AG08396 (cell line): ENCODE measurements around the gene PTPRN2.

ENCODE experiments used
- DNase-seq: peaks from one replicate; pipeline ENCODE4 v3.0.0; 2012; ENCODE audit warnings: low spot score, mixed read lengths

Gene PTPRN2

DNA sequence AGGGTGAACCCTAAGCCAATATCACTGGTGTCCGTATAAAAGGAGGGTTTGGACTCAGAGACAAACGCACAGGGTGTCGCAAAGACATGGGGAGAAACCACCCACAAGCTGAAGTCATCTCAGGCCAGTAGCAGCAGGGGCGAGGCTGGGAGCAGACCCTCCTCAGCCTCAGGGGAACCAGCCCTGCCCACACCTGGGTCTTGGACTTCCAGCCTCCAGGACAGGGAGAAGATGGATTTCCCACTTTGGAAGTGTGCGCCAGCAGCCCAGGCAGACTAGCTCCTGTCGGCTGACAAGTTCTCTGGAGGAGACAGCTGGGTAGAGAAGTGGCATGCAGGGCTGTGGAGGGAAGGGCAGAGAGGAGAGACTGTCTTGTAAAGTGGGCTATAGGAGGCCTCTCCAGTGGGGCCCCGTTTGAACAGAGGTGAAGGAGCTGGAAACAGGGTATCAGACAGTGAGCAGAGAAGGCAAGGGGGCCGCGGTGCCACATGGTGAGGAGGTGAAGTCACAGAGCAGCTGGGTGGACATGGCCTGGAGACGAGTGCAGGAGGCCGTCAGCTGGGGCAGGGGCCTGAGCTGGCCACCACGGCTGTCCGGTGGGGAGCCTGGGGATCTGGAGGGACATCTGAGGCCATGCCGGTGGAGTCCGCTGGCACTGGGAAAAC, 475.6 kb downstream of the PTPRN2 start:
- DNase-seq: no peak

- no peak for DNase-seq
Observed at GRCh38 chr7:158111049-158111751, 476.4 kb downstream of the PTPRN2 start.

GRCh38 chr7:158110661-158111048, 477.0 kb downstream of the PTPRN2 start:
- no peak for DNase-seq

DNA sequence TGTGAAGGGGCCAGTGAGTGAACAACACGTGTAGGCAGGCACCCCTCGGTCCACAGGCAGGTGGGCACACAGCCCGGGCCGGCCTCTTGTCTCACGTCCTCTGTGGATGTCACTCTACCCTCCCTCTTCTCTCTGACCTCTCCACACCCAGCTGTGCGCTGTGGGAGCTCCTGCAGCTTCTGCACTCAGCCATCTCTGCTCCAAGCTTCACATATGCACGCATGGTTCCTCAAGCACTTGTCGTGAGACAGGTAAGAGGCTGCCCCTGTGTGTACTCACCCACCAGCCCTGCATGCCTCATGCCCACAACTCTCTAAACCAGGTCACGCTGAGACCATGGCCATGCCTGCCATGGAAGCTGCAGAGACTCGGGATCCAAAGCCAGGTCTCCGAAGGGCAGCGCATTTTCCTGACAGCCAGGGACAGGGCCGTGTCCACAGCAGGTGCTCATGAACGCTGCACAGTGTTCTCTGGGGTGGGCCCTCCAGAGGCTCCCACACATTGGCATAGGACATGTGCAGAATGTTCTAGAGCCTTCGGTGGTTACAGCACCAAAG, 477.5 kb downstream of the PTPRN2 start:
- no peak for DNase-seq

DNA sequence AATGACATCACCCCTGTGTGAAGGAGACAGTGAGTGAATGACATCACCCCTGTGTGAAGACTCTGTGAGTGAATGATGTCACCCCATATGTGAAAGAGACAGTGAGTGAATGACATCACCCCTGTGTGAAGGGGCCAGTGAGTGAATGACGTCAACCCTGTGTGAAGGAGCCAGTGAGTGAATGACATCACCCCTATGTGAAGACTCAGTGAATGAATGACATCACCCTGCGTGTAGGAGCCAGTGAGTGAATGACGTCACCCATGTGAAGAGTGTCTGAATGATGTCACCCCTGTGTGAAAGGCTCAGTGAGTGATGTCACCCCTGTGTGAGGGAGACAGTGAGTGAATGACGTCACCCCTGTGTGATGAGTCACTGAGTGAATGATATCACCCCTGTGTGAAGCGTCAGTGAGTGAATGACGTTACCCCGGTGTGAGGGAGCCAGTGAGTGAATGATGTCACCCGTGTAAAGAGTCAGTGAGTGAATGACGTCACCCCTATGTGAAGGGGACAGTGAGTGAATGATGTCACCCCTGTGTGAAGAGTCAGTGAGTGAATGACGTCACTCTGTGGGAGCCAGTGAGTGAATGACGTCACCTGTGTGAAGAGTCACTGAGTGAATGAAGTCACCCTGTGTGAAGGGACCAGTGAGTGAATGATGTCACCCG, 478.1 kb downstream of the PTPRN2 start:
- DNase-seq: no peak

GRCh38 chr7:158108646-158109293, 478.9 kb downstream of the PTPRN2 start:
- no peak for DNase-seq

- no peak for DNase-seq
Observed at GRCh38 chr7:158107806-158108205, 479.8 kb downstream of the PTPRN2 start.

DNA sequence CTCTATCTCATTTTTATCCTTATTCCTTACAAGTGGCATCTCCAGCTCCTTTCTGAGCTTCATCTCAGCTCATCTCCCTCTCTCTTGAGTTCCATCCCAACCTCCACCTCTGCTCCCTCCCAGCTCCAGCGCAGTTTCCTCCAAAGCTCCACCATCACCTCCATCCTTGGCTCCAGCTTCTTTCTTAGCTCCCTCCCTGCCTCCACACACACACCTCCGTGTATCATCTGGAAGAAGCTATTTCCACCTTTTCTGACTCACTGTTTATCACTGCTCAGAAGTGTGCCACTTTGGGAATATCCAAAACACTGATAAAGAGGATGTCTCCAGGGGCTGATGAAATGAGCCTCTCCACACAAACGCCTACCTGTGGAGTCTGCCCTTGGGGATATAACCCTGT, 481.4 kb downstream of the PTPRN2 start:
- no peak for DNase-seq

- no peak for DNase-seq
Observed at GRCh38 chr7:158103378-158103777, 484.2 kb downstream of the PTPRN2 start.

GRCh38 chr7:158102897-158103296, 484.7 kb downstream of the PTPRN2 start:
- no peak for DNase-seq

- no peak for DNase-seq
Observed at GRCh38 chr7:158101821-158102450, 485.7 kb downstream of the PTPRN2 start.

GRCh38 chr7:158098125-158099030, 489.2 kb downstream of the PTPRN2 start:
- DNase-seq: no peak

DNA sequence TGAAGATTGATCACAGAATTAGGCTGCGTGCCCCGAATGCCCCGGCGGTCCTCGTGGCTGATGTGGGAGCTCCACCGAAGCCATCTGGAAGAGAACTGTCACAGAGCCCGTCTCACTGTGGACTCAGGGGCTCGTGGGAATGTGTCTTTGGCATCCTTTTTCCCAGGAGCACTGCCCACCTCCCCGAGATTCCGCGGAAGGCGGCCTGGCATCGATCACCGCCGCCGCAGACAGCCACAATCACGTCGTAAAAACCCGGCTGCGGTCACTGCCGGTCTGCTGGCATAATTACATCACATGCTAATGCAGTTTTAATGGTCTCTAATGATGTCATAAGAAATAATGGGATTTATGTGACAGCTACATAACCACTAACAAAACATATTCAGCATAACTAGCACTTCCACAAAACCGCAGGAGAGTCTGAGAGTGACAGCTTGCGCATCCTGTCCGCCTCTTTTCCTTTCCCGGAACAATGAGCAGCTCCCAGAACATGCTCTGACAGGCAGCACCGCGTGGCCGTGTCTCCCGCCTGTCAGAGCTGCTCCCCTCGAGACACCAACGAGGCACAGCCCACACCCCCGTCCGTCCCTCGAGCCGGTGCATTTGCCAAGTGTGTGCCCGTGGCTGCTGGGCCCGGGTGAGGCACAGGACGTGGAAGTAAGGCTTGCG, 490.0 kb downstream of the PTPRN2 start:
- no peak for DNase-seq

GRCh38 chr7:158097106-158097452, 490.5 kb downstream of the PTPRN2 start:
- DNase-seq: no peak

GRCh38 chr7:158096582-158096981, 491.0 kb downstream of the PTPRN2 start:
- DNase-seq: no peak

DNA sequence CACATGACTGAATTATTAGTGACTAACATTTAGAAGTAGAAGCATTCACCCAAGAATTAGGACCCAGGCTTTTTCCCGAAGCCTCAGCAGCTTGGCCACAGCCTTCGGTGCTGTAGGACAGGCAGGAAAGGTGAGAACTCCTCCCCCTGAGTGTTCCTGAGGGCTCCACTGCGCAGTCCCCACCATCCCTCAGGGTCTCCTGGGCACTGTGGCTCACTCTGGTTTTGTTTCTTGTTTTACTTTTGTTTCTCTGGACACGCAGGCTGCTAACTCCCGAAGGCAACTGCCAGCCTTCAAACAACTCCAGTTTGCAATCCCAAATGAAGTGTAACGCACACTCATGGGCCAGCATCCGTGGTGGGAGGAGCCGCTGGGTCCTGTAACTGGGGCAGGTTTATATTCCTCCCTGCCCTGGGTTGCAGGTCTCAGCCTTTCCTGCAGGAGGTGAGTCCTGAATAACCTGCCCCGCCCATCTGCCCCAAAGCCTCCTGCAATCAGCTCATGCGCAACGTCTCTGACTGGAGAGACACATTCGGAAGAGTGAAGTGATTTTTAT, 492.9 kb downstream of the PTPRN2 start:
- no peak for DNase-seq

- DNase-seq: no peak
Observed at GRCh38 chr7:158094046-158094445, 493.6 kb downstream of the PTPRN2 start.

DNA sequence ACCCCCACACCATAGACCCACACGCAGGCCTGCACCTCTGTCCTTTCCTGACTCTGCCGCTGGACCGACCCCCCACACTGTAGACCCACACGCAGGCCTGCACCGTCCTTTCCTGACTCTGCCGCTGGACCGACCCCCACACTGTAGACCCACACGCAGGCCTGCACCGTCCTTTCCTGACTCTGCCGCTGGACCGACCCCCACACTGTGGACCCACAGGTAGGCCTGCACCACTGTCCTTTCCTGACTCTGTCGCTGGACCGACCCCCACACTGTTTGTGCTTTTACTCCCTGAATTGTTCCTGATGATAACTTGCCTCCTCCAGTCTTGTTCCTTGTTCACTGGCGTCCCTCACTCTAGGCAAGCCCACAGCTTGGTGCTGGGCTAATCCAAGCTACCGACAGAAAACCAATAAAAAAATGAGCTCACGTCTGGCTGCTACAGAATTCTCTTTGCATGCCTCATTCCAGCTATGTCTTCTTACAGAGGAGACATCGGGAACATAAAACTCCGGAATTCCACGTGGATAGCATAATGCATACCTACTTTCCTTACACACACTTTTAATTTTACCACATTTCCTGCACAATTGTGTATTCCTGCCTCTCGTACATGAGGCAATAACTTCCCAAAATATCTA, 494.3 kb downstream of the PTPRN2 start:
- no peak for DNase-seq

GRCh38 chr7:158087196-158087595, 500.4 kb downstream of the PTPRN2 start:
- no peak for DNase-seq
